Mucosa of descending colon (tissue), 3 donors: ENCODE results near the gene PRUNE1. TPM values are rescaled to one million over a fixed set of nuclear protein-coding genes. Genes with fewer than 3 reads are reported as not detected.

Experiments used
- ATAC-seq: fragments of 200-7000 bp; cut with Tn5 transposase; one replicate; pipeline ENCODE4 v1.9.1; 2020; ENCODE audit warnings: mild to moderate bottlenecking, moderate library complexity
- DNase-seq, 3 donors: peaks; one replicate each; pipeline ENCODE4 v3.0.0-alpha.2; 2020
- H3K36me3 ChIP-seq: fragments of 200-600 bp; one replicate; pipeline ENCODE4 v1.8.0; 2021; ENCODE audit warnings: low read depth, mild to moderate bottlenecking
- H3K4me1 ChIP-seq: fragments of 200-600 bp; one replicate; pipeline ENCODE4 v1.8.0; 2021; ENCODE audit warnings: low read depth, mild to moderate bottlenecking
- H3K4me3 ChIP-seq: fragments of 200-600 bp; one replicate; pipeline ENCODE4 v1.8.0; 2021; ENCODE audit warnings: mild to moderate bottlenecking
- H3K9me3 ChIP-seq: fragments of 200-600 bp; one replicate; pipeline ENCODE4 v1.8.0; 2021; ENCODE audit warnings: mild to moderate bottlenecking
- CTCF ChIP-seq: fragments of 200-600 bp; IDR thresholded peaks from one replicate; pipeline ENCODE4 v1.8.0; 2022; ENCODE audit warnings: antibody characterized with exemption, mild to moderate bottlenecking
- intact Hi-C, 2 donors: fragments of 100-400 bp; cut with DNase I in 1 of 2; cut with micrococcal nuclease in 1 of 2; formaldehyde crosslinking; loops; one replicate each; pipeline versions ENCODE4 v1.11.0 to v1.11.1; 2022; cut with DNase I, micrococcal nuclease
- long read RNA-seq, 2 donors: library from polyadenylated mRNA; unstranded; transcript quantifications; one replicate each; pipeline ENCODE4 v2.0.0, GENCODE V29; 2019 to 2021
- total RNA-seq, 3 donors: library from RNA; stranded (reverse); fragmentation: NEBNext Ultra II Directional in 2 of 3; extraction: Animal tissue kit (Norgen Biotek cat#: 25700) in 2 of 3; gene quantifications; one replicate each; pipeline versions ENCODE4 v1.2.1 to v1.2.4, GENCODE V29; 2021 to 2023
- donor health status: DM: no; HTN: no; CAD: no; lungs with moderate emphysema.
- donor health status: DM: no; HTN: no; CAD: no.
- donor health status: DM: no; HTN: yes; CAD: no.

PRUNE1 gene
- 10 to 100 TPM; 21.3 to 27.5 (median 23.3) TPM for total RNA-seq
- long read RNA-seq, donor 1, transcript PRUNE1-201 (8 exons, 2,997 nt) = major isoform, 5 of 24 reads
- long read RNA-seq, donor 1, partial matches to known transcripts = 1 of 24 reads
- long read RNA-seq, donor 1, other reads (novel, unspliced or antisense) = 11 of 24 reads
- long read RNA-seq, donor 2, partial matches to known transcripts = 1 of 9 reads
- long read RNA-seq, donor 2, other reads (novel, unspliced or antisense) = 6 of 9 reads

GRCh38 chr1:151008244-151009205 lies at the start of gene PRUNE1:
PRUNE1 (plus strand) TSS chr1:151008449; CDS start chr1:151008633, 184 bp downstream.
- Histone ChIP-seq H3K4me1 (peaks cover 60% of the 10 kb centered on the region), H3K9me3 (no peaks in the 10 kb centered on the region), H3K36me3 (no peaks in the 10 kb centered on the region), H3K4me3 (peak within 1 kb of the TSS; percentile 48)
- intact Hi-C loops = loop anchor here in 1 of 2 donors (10.0 kb wide), 1 partner anchor 46 kb away; the partner anchor contains the start of gene CDC42SE1
- DNase-seq (peak; percentile 97 to 99 (median 97)), ATAC-seq (peak; percentile 89)
- no peak for TF ChIP-seq CTCF

- intact Hi-C loops = no loop called here
- no peak for TF ChIP-seq CTCF
- peaks cover 11% of the 10 kb centered on the region for H3K36me3 ChIP-seq
- no peak overlapping the region for H3K4me3 ChIP-seq
- H3K9me3 ChIP-seq = no peaks in the 10 kb centered on the region
- no peaks in the 10 kb centered on the region for H3K4me1 ChIP-seq
- ATAC-seq (no peak), DNase-seq (no peak)
These were observed 47.6 kb upstream of the PRUNE1 start for GRCh38 chr1:150960646-150961045.

GRCh38 chr1:150961756-150962155 lies 46.5 kb upstream of the PRUNE1 start:
- TF ChIP-seq CTCF = no peak
- H3K36me3 ChIP-seq = peaks cover 15% of the 10 kb centered on the region
- H3K4me3 ChIP-seq = no peak overlapping the region
- ATAC-seq = no peak
- H3K9me3 ChIP-seq = no peaks in the 10 kb centered on the region
- no peak for DNase-seq
- H3K4me1 ChIP-seq = no peaks in the 10 kb centered on the region
- intact Hi-C loops = no loop called here

- no peak overlapping the region for H3K4me3 ChIP-seq
- DNase-seq (no peak), ATAC-seq (no peak)
- H3K9me3 ChIP-seq = no peaks in the 10 kb centered on the region
- TF ChIP-seq CTCF = no peak
- no peaks in the 10 kb centered on the region for H3K4me1 ChIP-seq
- intact Hi-C loops = no loop called here
- H3K36me3 ChIP-seq = peaks cover 21% of the 10 kb centered on the region
These were observed 44.7 kb upstream of the PRUNE1 start for GRCh38 chr1:150963321-150964163.

GRCh38 chr1:150964164-150964489 lies 44.1 kb upstream of the PRUNE1 start:
- Histone ChIP-seq H3K36me3 (peaks cover 21% of the 10 kb centered on the region), H3K9me3 (no peaks in the 10 kb centered on the region), H3K4me3 (no peak overlapping the region), H3K4me1 (no peaks in the 10 kb centered on the region)
- DNase-seq (no peak), ATAC-seq (no peak)
- TF ChIP-seq CTCF = no peak
- intact Hi-C loops = no loop called here
